Thyroid gland (tissue), 4 donors: ENCODE data around the gene ERAL1.

Source experiments
- POLR2A ChIP-seq, 2 donors: fragments of 450-650 bp; IDR thresholded peaks; one replicate each; pipeline ENCODE4 v1.6.1; 2017; ENCODE audit warnings: antibody characterized with exemption in 2 of 2, mild to moderate bottlenecking in 2 of 2, moderate library complexity in 1 of 2
- TF ChIP-seq, protein P1 (sequence below), 6 experiments: fragments of 200-600 bp in 3 of 6; fragments of 450-650 bp in 3 of 6; sonication (generic) in 3 of 6; IDR thresholded peaks; one replicate each; pipeline ENCODE4 v1.5.1; 2016 to 2019; ENCODE audit warnings: antibody characterized with exemption in 6 of 6, mild to moderate bottlenecking in 2 of 6, inconsistent platforms in 1 of 6, moderate library complexity in 1 of 6

DNA sequence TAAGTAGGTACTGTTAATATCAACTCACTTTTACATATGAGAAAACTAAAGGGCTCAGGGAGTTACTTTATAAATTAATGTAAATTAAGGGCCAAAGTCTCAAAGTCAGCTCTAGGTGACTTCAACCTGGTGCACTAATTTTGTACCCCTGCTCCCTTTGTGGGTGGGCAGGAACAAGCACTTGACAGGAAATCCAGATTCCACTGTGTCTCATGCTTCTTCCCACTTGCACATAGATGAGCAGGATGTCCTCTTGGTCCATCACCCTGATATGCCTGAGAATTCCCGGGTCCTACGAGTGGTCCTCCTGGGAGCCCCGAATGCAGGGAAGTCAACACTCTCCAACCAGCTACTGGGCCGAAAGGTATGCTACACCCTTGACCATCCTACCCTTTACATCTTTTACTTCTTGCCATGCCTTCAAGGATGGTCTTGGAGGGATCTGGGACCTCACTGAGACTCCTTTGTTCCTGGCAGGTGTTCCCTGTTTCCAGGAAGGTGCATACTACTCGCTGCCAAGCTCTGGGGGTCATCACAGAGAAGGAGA, 1.3 kb downstream of the ERAL1 start:
- TF ChIP-seq, protein P1, sequence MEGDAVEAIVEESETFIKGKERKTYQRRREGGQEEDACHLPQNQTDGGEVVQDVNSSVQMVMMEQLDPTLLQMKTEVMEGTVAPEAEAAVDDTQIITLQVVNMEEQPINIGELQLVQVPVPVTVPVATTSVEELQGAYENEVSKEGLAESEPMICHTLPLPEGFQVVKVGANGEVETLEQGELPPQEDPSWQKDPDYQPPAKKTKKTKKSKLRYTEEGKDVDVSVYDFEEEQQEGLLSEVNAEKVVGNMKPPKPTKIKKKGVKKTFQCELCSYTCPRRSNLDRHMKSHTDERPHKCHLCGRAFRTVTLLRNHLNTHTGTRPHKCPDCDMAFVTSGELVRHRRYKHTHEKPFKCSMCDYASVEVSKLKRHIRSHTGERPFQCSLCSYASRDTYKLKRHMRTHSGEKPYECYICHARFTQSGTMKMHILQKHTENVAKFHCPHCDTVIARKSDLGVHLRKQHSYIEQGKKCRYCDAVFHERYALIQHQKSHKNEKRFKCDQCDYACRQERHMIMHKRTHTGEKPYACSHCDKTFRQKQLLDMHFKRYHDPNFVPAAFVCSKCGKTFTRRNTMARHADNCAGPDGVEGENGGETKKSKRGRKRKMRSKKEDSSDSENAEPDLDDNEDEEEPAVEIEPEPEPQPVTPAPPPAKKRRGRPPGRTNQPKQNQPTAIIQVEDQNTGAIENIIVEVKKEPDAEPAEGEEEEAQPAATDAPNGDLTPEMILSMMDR (IDR thresholded peaks at IDR 0.05) = no peak
- TF ChIP-seq POLR2A (IDR thresholded peaks at IDR 0.05) = no peak
